Stomach (tissue), 9 donors: ENCODE results near the gene C5. TPM values are rescaled to one million over a fixed set of nuclear protein-coding genes. Genes with fewer than 3 reads are reported as not detected.

Experiments
- DNase-seq, 2 donors: peaks; one replicate each; pipeline versions ENCODE4 v3.0.0 to v3.0.0-alpha.2; 2013 to 2019
- H3K27ac ChIP-seq, 5 donors: fragments of 200-600 bp in 4 of 5; sonication (generic) in 4 of 5; one replicate each; pipeline ENCODE4 v1.5.1; 2013 to 2019; ENCODE audit warnings: mild to moderate bottlenecking in 1 of 5, moderate library complexity in 1 of 5
- H3K27me3 ChIP-seq, 3 donors: fragments of 200-600 bp; sonication (generic); one replicate each; pipeline ENCODE4 v1.5.1; 2017 to 2019; ENCODE audit warnings: mixed run types in 1 of 3
- H3K36me3 ChIP-seq, 4 donors: fragments of 200-600 bp; sonication (generic); 1 replicate in 3 of 4; 2 replicates in 1 of 4; pipeline ENCODE4 v1.5.1; 2016 to 2019
- H3K4me1 ChIP-seq, 4 donors: fragments of 200-600 bp; sonication (generic); one replicate each; pipeline ENCODE4 v1.5.1; 2016 to 2019
- H3K4me3 ChIP-seq, 4 donors: fragments of 200-600 bp; sonication (generic) in 3 of 4; one replicate each; pipeline ENCODE4 v1.5.1; 2016 to 2019; ENCODE audit warnings: mild to moderate bottlenecking in 1 of 4
- H3K9me3 ChIP-seq, 4 donors: fragments of 200-600 bp; sonication (generic); one replicate each; pipeline ENCODE4 v1.5.1; 2016 to 2019
- CTCF ChIP-seq, 7 experiments: fragments of 450-650 bp in 4 of 7; fragments of 200-600 bp in 3 of 7; sonication (generic) in 3 of 7; IDR thresholded peaks; one replicate each; pipeline ENCODE4 v1.5.1; 2016 to 2019; ENCODE audit warnings: antibody characterized with exemption in 7 of 7, control low read depth in 2 of 7, mild to moderate bottlenecking in 1 of 7
- EP300 ChIP-seq: sonication (generic); formaldehyde crosslinking; IDR thresholded peaks from one replicate; pipeline ENCODE4 v1.6.1; 2017; ENCODE audit warnings: antibody characterized with exemption
- POLR2A ChIP-seq, 4 donors: fragments of 450-650 bp; IDR thresholded peaks; one replicate each; pipeline ENCODE4 v1.6.1; 2016; ENCODE audit warnings: antibody characterized with exemption in 4 of 4, control low read depth in 2 of 4, mild to moderate bottlenecking in 1 of 4, moderate library complexity in 1 of 4
- POLR2AphosphoS5 ChIP-seq, 3 donors: sonication (generic); formaldehyde crosslinking; IDR thresholded peaks; one replicate each; pipeline ENCODE4 v1.6.1; 2016; ENCODE audit warnings: antibody characterized with exemption in 3 of 3
- WGBS, 5 donors: extraction: QIAGEN DNeasy Blood & Tissue Kit in 3 of 5; methylation state at CpG; one replicate each; pipeline versions ENCODE4 v1.1.5 to v1.1.7; 2013 to 2018; 5-methylcytosine and 5-hydroxymethylcytosine counted together
- intact Hi-C: fragments of 100-400 bp; cut with DNase I; formaldehyde crosslinking; loops from one replicate; pipeline ENCODE4 v1.15.1; 2023; ENCODE audit warnings: low total_unique reads
- polyA plus RNA-seq, 3 donors: library from polyadenylated mRNA; stranded (reverse); fragments of 200-250 nt; gene quantifications; one replicate each; pipeline ENCODE4 v1.2.3, GENCODE V29; 2013
- total RNA-seq, 5 donors: library from RNA; depleted of rRNA; stranded (reverse); fragments of >200 nt; gene quantifications; one replicate each; pipeline versions ENCODE4 v1.1.0 to v1.2.3, GENCODE V29; 2014 to 2016
- donor health status: healthy with polysubstance abuse.
- donor health status: Bipolar disorder and iron deficiency.
- donor health status: healthy.

C5 gene
- total and polyA plus RNA-seq, 8 donors = 4.0 to 13.4 (median 6.2) TPM

GRCh38 chr9:121059513-121059912 is 9.4 kb upstream of the C5 start:
- Histone ChIP-seq H3K4me3 (no peak overlapping the region), H3K4me1 (peaks cover 0 to 19% (median 4%) of the 10 kb centered on the region in 4 donors), H3K27me3 (no peaks in the 10 kb centered on the region), H3K27ac (no peak overlapping the region), H3K9me3 (no peaks in the 10 kb centered on the region), H3K36me3 (peaks cover 0 to 11% (median 2%) of the 10 kb centered on the region in 4 donors)
- TF ChIP-seq POLR2AphosphoS5 (IDR thresholded peaks at IDR 0.05) (no peak), EP300 (no peak), POLR2A (IDR thresholded peaks at IDR 0.05) (no peak), CTCF (IDR thresholded peaks at IDR 0.05) (no peak)
- 82 to 91% (median 89%) methylated on average over 6 of the region's 6 CpGs for WGBS, 5 donors
- no peak for DNase-seq
- intact Hi-C loops = loop anchor here (5.0 kb wide), 1 partner anchor 302 kb away; no protein-coding TSS in a partner anchor

GRCh38 chr9:121057821-121058220 is 7.7 kb upstream of the C5 start:
- H3K9me3 ChIP-seq = no peaks in the 10 kb centered on the region
- no peaks in the 10 kb centered on the region for H3K27me3 ChIP-seq
- no peak for DNase-seq
- TF ChIP-seq POLR2A (IDR thresholded peaks at IDR 0.05) = no peak
- TF ChIP-seq POLR2AphosphoS5 (IDR thresholded peaks at IDR 0.05) = no peak
- TF ChIP-seq EP300 = no peak
- no peak for TF ChIP-seq CTCF (IDR thresholded peaks at IDR 0.05)
- H3K27ac ChIP-seq = no peak overlapping the region
- peaks cover 0 to 11% (median 2%) of the 10 kb centered on the region in 4 donors for H3K36me3 ChIP-seq
- H3K4me3 ChIP-seq = no peak overlapping the region
- H3K4me1 ChIP-seq = peaks cover 0 to 19% (median 4%) of the 10 kb centered on the region in 4 donors
- 79 to 90% (median 87%) methylated on average over 5 of the region's 5 CpGs for WGBS, 5 donors
- intact Hi-C loops = loop anchor here (5.0 kb wide), 1 partner anchor 301 kb away; no protein-coding TSS in a partner anchor

- Histone ChIP-seq H3K4me1 (peaks cover 0 to 12% (median 6%) of the 10 kb centered on the region in 4 donors), H3K4me3 (no peak overlapping the region), H3K27ac (no peak overlapping the region), H3K9me3 (no peaks in the 10 kb centered on the region), H3K36me3 (peaks cover 0 to 11% (median 2%) of the 10 kb centered on the region in 4 donors), H3K27me3 (no peaks in the 10 kb centered on the region)
- intact Hi-C loops = loop anchor here (5.0 kb wide), 1 partner anchor 298 kb away; no protein-coding TSS in a partner anchor
- WGBS, 5 donors = 51 to 87% (median 65%) methylated on average over 1 to 2 of the region's 2 CpGs
- peak in 5 of 7 experiments; percentile 12 to 42 (median 38) for TF ChIP-seq CTCF (IDR thresholded peaks at IDR 0.05)
- TF ChIP-seq POLR2AphosphoS5 (IDR thresholded peaks at IDR 0.05) = no peak
- no peak for TF ChIP-seq POLR2A (IDR thresholded peaks at IDR 0.05)
- TF ChIP-seq EP300 = no peak
- DNase-seq = no peak
Observed at GRCh38 chr9:121055642-121056143, 5.6 kb upstream of the C5 start.

GRCh38 chr9:121053544-121053943 is 3.5 kb upstream of the C5 start:
- no peak overlapping the region for H3K4me3 ChIP-seq
- no peak overlapping the region for H3K27ac ChIP-seq
- intact Hi-C loops = no loop called here
- DNase-seq = peak in 1 of 2 donors; percentile 17
- WGBS, 5 donors = 47 to 74% (median 59%) methylated on average over 4 of the region's 4 CpGs
- no peaks in the 10 kb centered on the region for H3K9me3 ChIP-seq
- H3K27me3 ChIP-seq = no peaks in the 10 kb centered on the region
- peaks cover 0 to 11% (median 2%) of the 10 kb centered on the region in 4 donors for H3K36me3 ChIP-seq
- H3K4me1 ChIP-seq = peaks cover 0 to 13% (median 8%) of the 10 kb centered on the region in 4 donors
- TF ChIP-seq EP300 (no peak), POLR2AphosphoS5 (IDR thresholded peaks at IDR 0.05) (no peak), POLR2A (IDR thresholded peaks at IDR 0.05) (no peak), CTCF (IDR thresholded peaks at IDR 0.05) (no peak)
